ENCODE measurements around the gene AKR7A2. TPM values are rescaled to one million over a fixed set of nuclear protein-coding genes. Genes with fewer than 3 reads are reported as not detected.

The AKR7A2 gene
- total RNA-seq, 2 donors from 2014 or later = 17.3 to 21.9 TPM

DNA sequence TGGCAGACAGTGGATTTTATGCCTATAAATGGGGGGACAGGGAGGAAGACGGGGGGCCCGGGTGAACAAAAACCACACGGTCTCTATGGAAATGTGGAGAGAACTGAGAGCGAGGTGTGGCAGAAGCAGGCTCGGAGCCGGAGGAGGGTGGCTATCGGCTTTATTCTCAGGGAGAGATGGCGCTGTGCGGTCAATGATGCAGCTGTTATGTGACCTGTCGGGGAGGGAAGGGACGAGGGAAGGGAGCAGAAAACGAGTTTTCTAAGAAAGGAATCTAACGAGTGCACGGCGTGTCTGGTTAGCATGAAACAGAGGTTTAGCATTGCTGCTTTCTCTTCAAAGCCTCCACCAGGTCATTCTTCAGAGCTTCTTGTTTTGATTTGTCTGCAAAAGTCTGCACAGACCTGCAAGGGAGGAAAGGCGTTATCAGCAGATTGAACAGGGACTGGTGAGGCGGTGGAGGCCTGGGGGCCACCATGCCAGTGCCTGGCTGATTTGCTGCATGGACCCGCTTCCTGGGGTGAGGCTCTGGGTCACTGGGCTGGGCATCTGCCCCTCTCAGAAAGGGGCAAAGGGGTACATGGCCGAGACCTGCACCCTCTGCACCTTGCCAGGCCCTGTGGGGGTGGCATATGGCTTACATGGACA lies 27.4 kb upstream of the AKR7A2 start:
- Mint-ChIP-seq H3K27ac (no peak overlapping the region), H3K4me3 (no peak overlapping the region), H3K27me3 (no peaks in the 10 kb centered on the region), H3K4me1 (peaks cover 8% of the 10 kb centered on the region), H3K36me3 (ENCODE audit: low read depth) (no peaks in the 10 kb centered on the region)
- DNase-seq (no peak), ATAC-seq (no peak)
- no peaks in the 10 kb centered on the region for H3K9me3 ChIP-seq (ENCODE audit: control insufficient read depth, low read length, poor library complexity, severe bottlenecking)

DNA sequence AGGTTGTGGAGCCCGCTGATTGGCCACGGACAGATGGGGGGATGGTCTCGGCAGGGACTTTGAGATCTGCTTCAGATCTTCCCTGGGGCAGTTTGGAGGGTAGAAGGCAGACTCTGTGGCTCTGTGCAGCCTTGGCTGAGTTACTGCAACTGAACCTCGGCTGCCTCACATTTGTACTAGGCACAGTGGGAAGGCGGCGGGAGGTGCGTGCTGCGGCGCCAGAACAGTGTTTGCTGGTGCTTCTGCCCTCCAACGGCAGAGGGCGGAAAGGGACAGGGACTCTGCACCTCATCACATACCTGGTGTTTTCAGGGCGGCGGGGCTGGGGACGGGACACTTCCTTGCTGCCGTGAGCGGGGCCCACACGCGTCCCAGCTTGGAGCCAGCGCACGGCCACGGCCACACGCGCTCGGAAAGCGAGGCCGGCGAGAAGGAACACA lies 26.4 kb upstream of the AKR7A2 start:
- no peaks in the 10 kb centered on the region for H3K27me3 Mint-ChIP-seq
- DNase-seq = no peak
- ATAC-seq = no peak
- H3K36me3 Mint-ChIP-seq (ENCODE audit: low read depth) = no peaks in the 10 kb centered on the region
- no peak overlapping the region for H3K4me3 Mint-ChIP-seq
- peaks cover 8% of the 10 kb centered on the region for H3K4me1 Mint-ChIP-seq
- no peaks in the 10 kb centered on the region for H3K9me3 ChIP-seq (ENCODE audit: control insufficient read depth, low read length, poor library complexity, severe bottlenecking)
- peak overlapping the region; percentile 69 for H3K27ac Mint-ChIP-seq

DNA sequence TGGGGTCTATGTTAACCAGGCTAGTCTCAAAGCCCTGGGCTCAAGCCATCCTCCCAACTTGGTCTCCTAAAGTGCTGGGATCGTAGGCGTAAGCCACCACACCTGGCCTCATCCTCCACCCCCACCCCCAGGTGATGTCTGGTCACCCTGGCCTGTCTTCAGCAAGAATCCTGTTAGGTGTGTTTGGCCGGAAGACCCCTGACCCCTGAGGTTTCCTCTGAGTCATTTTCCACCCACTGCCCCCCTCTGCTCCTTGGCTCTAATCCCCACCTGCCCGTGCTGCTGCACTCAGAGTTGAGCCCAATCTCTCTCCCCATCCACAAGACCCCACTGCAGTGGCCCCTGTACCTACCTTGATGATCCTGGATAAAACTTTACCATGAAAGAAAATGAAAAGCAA lies 25.3 kb upstream of the AKR7A2 start:
- Mint-ChIP-seq H3K27ac (peak overlapping the region; percentile 69), H3K4me3 (no peak overlapping the region), H3K36me3 (ENCODE audit: low read depth) (no peaks in the 10 kb centered on the region), H3K4me1 (peaks cover 8% of the 10 kb centered on the region), H3K27me3 (no peaks in the 10 kb centered on the region)
- H3K9me3 ChIP-seq (ENCODE audit: control insufficient read depth, low read length, poor library complexity, severe bottlenecking) = no peaks in the 10 kb centered on the region
- no peak for ATAC-seq
- no peak for DNase-seq

DNA sequence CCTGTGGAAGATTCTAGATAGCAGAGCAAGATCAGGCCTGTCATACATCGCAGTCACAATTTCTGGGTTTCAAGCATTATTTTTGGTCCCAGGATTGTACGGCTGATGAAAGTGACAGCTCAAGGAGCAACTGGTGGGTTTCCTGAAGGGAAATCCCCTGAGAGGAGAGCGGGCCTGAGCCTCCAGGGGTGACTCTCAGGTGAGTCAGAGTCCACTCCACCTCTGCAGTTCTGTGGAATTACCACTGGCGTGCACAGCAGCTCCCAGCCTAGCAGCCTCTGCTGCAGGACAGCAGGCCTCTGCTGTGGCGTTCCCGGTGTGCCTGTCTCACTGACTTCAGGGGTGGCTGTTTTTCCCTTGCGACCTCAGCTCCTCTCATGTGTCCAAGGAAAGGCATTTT lies 24.6 kb upstream of the AKR7A2 start:
- Mint-ChIP-seq H3K4me3 (no peak overlapping the region), H3K27ac (peak overlapping the region; percentile 70), H3K36me3 (ENCODE audit: low read depth) (no peaks in the 10 kb centered on the region), H3K4me1 (peaks cover 5% of the 10 kb centered on the region), H3K27me3 (no peaks in the 10 kb centered on the region)
- ATAC-seq (no peak), DNase-seq (no peak)
- no peaks in the 10 kb centered on the region for H3K9me3 ChIP-seq (ENCODE audit: control insufficient read depth, low read length, poor library complexity, severe bottlenecking)

DNA sequence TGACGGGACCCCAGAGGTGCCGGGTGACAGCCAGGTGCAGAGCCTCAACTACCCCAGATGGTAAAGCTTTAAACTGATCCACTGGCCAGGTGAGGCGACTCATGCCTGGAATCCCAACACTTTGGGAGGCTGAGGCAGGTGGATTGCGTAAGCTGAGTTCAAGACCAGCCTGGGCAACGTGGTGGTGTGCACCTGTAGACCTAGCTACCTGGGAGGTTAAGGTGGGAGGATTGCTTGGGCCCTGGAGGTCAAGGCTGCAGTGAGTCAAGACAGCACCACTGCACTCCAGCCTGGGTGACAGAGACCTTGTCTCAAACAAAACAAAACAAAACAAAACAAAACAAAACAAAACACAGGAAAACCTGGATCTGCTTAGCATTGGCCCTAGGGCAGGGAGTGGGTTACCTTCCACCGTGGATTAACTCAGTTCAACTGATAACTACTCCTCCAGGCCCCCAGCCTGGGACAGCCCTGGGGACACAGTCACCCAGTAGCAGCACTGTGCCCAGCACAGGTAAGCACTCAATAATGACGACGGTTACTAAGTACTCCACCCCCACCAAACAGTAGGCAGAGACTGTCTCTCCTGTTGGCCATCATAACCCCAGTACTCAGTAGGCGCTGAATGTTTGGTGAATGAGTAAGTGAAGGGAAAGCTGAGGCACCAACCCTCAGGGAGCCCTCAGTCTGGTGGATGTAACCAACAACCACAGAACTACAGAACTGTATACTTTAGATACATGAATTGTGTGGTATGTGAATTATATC lies 21.8 kb upstream of the AKR7A2 start:
- Mint-ChIP-seq H3K27ac (peak overlapping the region; percentile 34), H3K27me3 (no peaks in the 10 kb centered on the region), H3K36me3 (ENCODE audit: low read depth) (no peaks in the 10 kb centered on the region)

DNA sequence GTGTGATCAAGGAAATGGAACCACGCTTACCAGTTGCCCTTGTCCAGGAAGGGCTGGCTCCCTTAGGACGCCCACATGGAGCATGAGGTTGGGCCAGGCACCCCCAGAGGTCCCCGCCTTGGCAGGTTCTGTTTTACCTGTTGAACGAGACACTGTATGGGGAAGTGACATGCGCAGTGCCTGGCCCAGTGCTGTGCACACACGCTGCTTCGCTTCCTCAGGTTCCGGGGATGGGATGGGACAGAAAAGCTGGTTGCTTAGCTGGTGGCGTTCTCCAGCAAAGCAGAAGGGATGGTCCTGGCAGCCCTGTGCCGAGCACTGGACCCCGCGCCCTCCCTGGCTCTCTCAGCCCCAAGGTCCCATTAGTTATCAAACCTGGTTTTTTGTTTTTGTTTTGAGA lies 20.9 kb upstream of the AKR7A2 start:
- Mint-ChIP-seq H3K36me3 (ENCODE audit: low read depth) (no peaks in the 10 kb centered on the region), H3K27me3 (no peaks in the 10 kb centered on the region), H3K4me3 (no peak overlapping the region), H3K27ac (no peak overlapping the region), H3K4me1 (peaks cover 7% of the 10 kb centered on the region)
- H3K9me3 ChIP-seq (ENCODE audit: control insufficient read depth, low read length, poor library complexity, severe bottlenecking) = no peaks in the 10 kb centered on the region
- no peak for ATAC-seq
- no peak for DNase-seq

More for the DNA sequence above, 21.8 kb upstream of the AKR7A2 start:
- no peak overlapping the region for H3K4me3 Mint-ChIP-seq
- DNase-seq = no peak
- H3K9me3 ChIP-seq (ENCODE audit: control insufficient read depth, low read length, poor library complexity, severe bottlenecking) = no peaks in the 10 kb centered on the region
- peaks cover 7% of the 10 kb centered on the region for H3K4me1 Mint-ChIP-seq
- ATAC-seq = no peak

DNA sequence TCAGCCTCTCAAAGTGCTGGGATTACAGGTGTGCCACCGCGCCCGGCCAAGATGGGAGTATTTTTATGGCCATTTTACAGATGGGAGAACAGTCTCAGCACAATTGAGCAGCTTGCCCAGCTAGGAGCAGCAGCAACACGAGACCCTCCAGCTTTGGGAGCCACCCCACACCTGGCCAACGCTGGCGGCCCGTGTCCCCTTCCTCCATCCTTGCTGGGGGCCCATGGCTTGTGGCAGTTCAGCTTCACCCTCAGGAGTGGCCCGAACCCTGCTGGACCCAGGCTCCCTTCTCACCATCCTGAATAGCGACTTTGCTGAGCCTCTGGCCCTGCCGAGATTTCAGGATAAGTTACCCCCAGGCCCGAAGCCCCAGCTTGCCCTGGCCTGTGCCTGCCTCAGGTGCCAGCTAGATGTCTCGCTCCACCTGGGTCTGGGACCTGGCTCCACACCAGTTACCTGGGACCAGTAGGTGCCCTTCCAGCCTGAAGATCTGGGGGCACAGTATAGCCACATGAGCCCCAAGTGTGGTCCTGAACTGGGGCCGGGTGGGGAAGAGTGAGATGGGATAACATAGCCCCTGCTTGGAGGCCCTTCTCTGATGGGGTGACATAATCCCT lies 19.4 kb upstream of the AKR7A2 start:
- Mint-ChIP-seq H3K4me1 (peaks cover 5% of the 10 kb centered on the region), H3K27ac (no peak overlapping the region), H3K27me3 (no peaks in the 10 kb centered on the region), H3K4me3 (no peak overlapping the region), H3K36me3 (ENCODE audit: low read depth) (no peaks in the 10 kb centered on the region)
- H3K9me3 ChIP-seq (ENCODE audit: control insufficient read depth, low read length, poor library complexity, severe bottlenecking) = no peaks in the 10 kb centered on the region
- ATAC-seq (no peak), DNase-seq (no peak)

DNA sequence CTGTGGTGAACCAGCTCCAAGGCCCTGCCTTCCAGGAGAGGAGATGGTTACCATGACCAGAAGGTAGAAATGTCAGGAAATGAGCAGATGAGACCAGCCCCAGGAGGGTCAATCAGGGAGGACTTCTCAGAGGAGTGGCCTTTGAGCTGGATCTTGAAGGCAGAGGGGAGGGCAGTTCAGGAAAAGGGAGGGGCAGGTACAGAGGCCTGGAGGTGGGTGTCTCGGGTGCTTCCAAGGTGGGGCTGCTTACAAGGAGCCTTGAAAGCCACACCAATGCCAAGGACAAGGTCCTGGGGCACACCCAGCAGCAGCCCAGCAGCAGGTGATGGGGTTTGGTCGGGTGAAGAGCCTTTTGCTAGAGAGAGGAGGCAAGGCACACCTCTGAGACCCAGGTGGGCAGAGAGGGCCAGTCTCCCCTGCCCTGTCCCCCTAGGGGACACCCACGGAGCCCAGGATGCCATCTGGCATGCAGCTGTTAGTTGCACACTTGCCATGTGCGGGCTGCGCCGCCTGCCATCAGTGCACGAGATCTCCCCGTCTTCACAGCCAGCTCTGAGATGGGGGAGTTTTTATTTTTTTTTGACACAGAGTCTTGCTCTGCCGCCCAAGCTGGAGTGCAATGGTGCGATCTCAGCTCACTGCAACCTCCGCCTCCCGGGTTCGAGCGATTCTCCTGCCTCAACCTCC lies 18.6 kb upstream of the AKR7A2 start:
- no peak for DNase-seq
- no peaks in the 10 kb centered on the region for H3K9me3 ChIP-seq (ENCODE audit: control insufficient read depth, low read length, poor library complexity, severe bottlenecking)
- Mint-ChIP-seq H3K4me3 (peak overlapping the region; percentile 25), H3K4me1 (peaks cover 5% of the 10 kb centered on the region), H3K27ac (peak overlapping the region; percentile 9), H3K27me3 (no peaks in the 10 kb centered on the region), H3K36me3 (ENCODE audit: low read depth) (no peaks in the 10 kb centered on the region)
- no peak for ATAC-seq

DNA sequence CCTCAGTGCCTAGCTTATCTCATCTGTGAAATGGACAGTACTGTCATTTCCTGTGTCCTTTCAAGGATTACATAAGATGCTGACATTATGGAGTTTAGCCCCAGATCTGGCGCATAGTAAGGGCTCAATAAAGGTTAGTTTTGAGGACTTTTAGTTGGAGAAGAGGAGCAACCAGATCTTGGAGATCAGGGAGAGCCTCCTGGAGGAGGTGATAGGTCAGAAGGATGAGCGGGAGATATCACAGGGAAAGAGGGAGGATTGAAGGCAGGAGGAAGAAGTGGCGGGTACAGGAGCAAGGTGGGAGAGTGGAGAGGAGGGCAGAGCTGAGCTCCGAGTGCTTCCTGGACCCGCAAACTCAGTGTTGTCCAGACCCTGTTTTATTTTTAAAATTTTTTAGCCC lies 17.7 kb upstream of the AKR7A2 start:
- H3K27me3 Mint-ChIP-seq = no peaks in the 10 kb centered on the region
- no peak for ATAC-seq
- peak overlapping the region; percentile 50 for H3K4me3 Mint-ChIP-seq
- H3K27ac Mint-ChIP-seq = peak overlapping the region; percentile 9
- H3K36me3 Mint-ChIP-seq (ENCODE audit: low read depth) = no peaks in the 10 kb centered on the region
- no peak for DNase-seq
- H3K9me3 ChIP-seq (ENCODE audit: control insufficient read depth, low read length, poor library complexity, severe bottlenecking) = no peaks in the 10 kb centered on the region
- H3K4me1 Mint-ChIP-seq = peaks cover 5% of the 10 kb centered on the region

DNA sequence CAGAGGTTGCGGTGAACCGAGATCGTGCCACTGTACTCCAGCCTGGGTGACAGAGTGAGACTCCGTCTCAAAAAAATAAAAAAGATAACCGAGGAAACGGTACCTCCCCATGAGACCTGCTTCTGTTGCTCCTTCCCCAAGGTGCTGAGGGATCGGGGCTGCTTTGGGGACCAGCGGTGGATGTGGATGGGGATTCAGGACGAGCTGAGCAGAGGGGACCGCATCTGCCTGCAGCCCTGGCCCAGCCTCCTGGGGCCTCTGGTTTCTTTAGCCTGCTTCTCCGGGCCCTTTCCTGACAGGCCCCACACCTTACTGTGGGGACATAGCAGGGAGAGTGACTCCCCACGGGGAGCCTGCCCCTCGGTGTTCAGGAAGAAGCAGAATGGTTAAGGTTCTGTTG lies 17.2 kb upstream of the AKR7A2 start:
- Mint-ChIP-seq H3K27ac (peak overlapping the region; percentile 9), H3K27me3 (no peaks in the 10 kb centered on the region), H3K36me3 (ENCODE audit: low read depth) (no peaks in the 10 kb centered on the region), H3K4me1 (peaks cover 5% of the 10 kb centered on the region), H3K4me3 (no peak overlapping the region)
- no peaks in the 10 kb centered on the region for H3K9me3 ChIP-seq (ENCODE audit: control insufficient read depth, low read length, poor library complexity, severe bottlenecking)
- ATAC-seq (no peak), DNase-seq (no peak)

DNA sequence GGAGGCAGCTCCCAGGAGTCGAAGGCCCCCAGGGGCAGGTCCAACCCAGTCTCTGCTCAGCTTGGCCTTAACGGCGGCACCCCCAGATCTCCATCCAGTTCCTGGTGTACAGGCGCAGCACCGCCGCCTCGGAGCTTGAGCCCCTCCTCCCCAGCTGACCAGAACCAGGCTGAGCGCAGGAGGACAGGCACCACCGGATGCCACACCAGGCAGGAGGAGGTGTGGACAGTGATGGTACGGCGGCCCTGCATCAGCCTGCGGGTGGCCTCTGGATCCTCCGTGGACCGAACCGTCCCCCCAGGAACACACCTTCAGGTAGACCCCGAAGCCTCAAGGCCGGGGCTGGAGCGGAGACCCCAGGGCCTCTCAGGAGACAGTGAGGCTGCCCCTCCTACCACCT lies 16.5 kb upstream of the AKR7A2 start:
- peak overlapping the region; percentile 65 for H3K27ac Mint-ChIP-seq
- DNase-seq = no peak
- peak overlapping the region; percentile 19 for H3K4me3 Mint-ChIP-seq
- no peak for ATAC-seq
- no peaks in the 10 kb centered on the region for H3K27me3 Mint-ChIP-seq
- no peaks in the 10 kb centered on the region for H3K9me3 ChIP-seq (ENCODE audit: control insufficient read depth, low read length, poor library complexity, severe bottlenecking)
- H3K36me3 Mint-ChIP-seq (ENCODE audit: low read depth) = no peaks in the 10 kb centered on the region
- peaks cover 5% of the 10 kb centered on the region for H3K4me1 Mint-ChIP-seq

DNA sequence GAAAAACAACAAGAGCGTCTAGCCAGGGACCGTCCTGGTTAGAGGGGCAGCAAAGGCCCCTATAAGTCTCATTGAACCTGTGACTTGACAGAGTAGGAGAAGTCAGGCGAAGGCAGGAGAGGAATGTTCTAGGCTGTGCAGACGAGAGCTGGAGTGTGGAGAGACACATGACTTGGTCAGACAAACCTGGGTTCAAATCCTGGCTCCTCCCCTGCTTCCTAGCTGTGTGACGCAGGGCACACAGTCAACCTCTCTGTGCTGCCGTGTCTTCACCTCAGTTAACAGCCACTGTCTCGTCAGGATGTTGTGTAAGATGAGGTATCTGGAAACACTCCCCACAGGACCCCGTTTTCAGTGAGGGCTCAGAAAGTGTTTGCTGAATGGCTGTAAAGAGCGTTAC lies 15.8 kb upstream of the AKR7A2 start:
- no peak for DNase-seq
- Mint-ChIP-seq H3K4me1 (peaks cover 5% of the 10 kb centered on the region), H3K4me3 (no peak overlapping the region)

DNA sequence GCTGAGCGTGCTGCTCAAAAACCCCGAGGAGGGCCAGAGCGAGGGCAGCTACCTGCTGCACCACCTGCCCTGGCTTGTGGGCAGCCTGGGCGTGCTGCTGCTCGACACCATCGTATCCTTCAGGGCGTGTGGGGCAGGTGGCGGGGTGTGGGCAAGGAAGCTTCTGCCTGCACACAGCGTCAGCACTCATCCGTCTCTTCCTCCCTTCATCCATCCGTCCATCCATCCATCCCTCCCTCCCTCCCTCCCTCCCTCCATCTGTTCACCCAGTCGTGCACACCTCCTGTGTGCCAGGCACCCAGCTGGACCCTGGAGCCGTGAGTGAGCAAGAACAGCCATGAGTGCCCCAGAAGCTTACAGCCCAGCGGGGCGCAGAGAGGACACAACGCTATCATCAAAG lies 15.4 kb upstream of the AKR7A2 start:
- Mint-ChIP-seq H3K4me1 (peaks cover 7% of the 10 kb centered on the region), H3K4me3 (no peak overlapping the region), H3K27me3 (no peaks in the 10 kb centered on the region), H3K27ac (peak overlapping the region; percentile 76), H3K36me3 (ENCODE audit: low read depth) (peaks cover 1% of the 10 kb centered on the region)
- no peaks in the 10 kb centered on the region for H3K9me3 ChIP-seq (ENCODE audit: control insufficient read depth, low read length, poor library complexity, severe bottlenecking)
- no peak for DNase-seq
- no peak for ATAC-seq

More for the DNA sequence above, 15.8 kb upstream of the AKR7A2 start:
- H3K36me3 Mint-ChIP-seq (ENCODE audit: low read depth) = no peaks in the 10 kb centered on the region
- peak overlapping the region; percentile 65 for H3K27ac Mint-ChIP-seq
- no peaks in the 10 kb centered on the region for H3K9me3 ChIP-seq (ENCODE audit: control insufficient read depth, low read length, poor library complexity, severe bottlenecking)
- no peaks in the 10 kb centered on the region for H3K27me3 Mint-ChIP-seq
- no peak for ATAC-seq

Measured in T-helper 17 cell (primary cell).